HFFc6 (cell line): ENCODE data around the gene IFT122. TPM values are rescaled to one million over a fixed set of nuclear protein-coding genes. Genes with fewer than 3 reads are reported as not detected.

Experiments
- DNase-seq: peaks from one replicate; pipeline ENCODE4 v3.0.0-alpha.2; 2018
- H3K27ac Mint-ChIP-seq: 2 replicates; pipeline ENCODE4 v1.8.0; 2020; ENCODE audit warnings: mild to moderate bottlenecking, mixed read lengths
- H3K27me3 Mint-ChIP-seq: 2 replicates; pipeline ENCODE4 v1.8.0; 2021; ENCODE audit warnings: mild to moderate bottlenecking, moderate library complexity, mixed read lengths; ENCODE audit not compliant: insufficient read depth
- H3K36me3 Mint-ChIP-seq: 2 replicates; pipeline ENCODE4 v1.8.0; 2021; ENCODE audit warnings: low read depth, mixed read lengths
- H3K4me1 Mint-ChIP-seq: 2 replicates; pipeline ENCODE4 v1.8.0; 2020; ENCODE audit warnings: low read depth, mixed read lengths
- H3K4me3 Mint-ChIP-seq: 2 replicates; pipeline ENCODE4 v1.8.0; 2020; ENCODE audit warnings: mild to moderate bottlenecking, moderate library complexity, mixed read lengths
- H3K9me3 Mint-ChIP-seq: 2 replicates; pipeline ENCODE4 v1.8.0; 2020; ENCODE audit warnings: mild to moderate bottlenecking, mixed read lengths
- CTCF ChIP-seq: fragments of 200-600 bp; sonication (generic); IDR thresholded peaks from 2 replicates; pipeline ENCODE4 v1.5.0; 2021; ENCODE audit warnings: antibody characterized with exemption, mild to moderate bottlenecking
- total RNA-seq, 6 experiments: library from RNA; stranded (reverse); fragmentation: NEBNext Ultra II Directional; extraction: Animal tissue kit (Norgen Biotek cat#: 25700); gene quantifications; 2 replicates in 1 of 6; 3 replicates in 5 of 6; pipeline ENCODE4 v1.2.3, GENCODE V29; 2021

The IFT122 gene
- total RNA-seq, 6 experiments from 2014 or later: 12.2 to 18.8 (median 18.2) TPM

GRCh38 chr3:129548104-129548965 lies 108.3 kb downstream of the IFT122 start:
- peaks cover 22% of the 10 kb centered on the region for H3K4me1 Mint-ChIP-seq
- no peak for DNase-seq
- no peak overlapping the region for H3K4me3 Mint-ChIP-seq
- H3K36me3 Mint-ChIP-seq: no peaks in the 10 kb centered on the region
- TF ChIP-seq CTCF: no peak
- no peaks in the 10 kb centered on the region for H3K9me3 Mint-ChIP-seq
- H3K27me3 Mint-ChIP-seq: peaks cover 7% of the 10 kb centered on the region
- H3K27ac Mint-ChIP-seq: no peak overlapping the region

GRCh38 chr3:129549006-129549800 lies 109.2 kb downstream of the IFT122 start:
- H3K4me1 Mint-ChIP-seq: peaks cover 25% of the 10 kb centered on the region
- TF ChIP-seq CTCF: no peak
- H3K4me3 Mint-ChIP-seq: no peak overlapping the region
- H3K27me3 Mint-ChIP-seq: peaks cover 4% of the 10 kb centered on the region
- H3K27ac Mint-ChIP-seq: peak overlapping the region; percentile 50
- H3K36me3 Mint-ChIP-seq: no peaks in the 10 kb centered on the region
- no peaks in the 10 kb centered on the region for H3K9me3 Mint-ChIP-seq
- peak; percentile 71 for DNase-seq

- Mint-ChIP-seq H3K36me3 (no peaks in the 10 kb centered on the region), H3K9me3 (no peaks in the 10 kb centered on the region), H3K27me3 (peaks cover 4% of the 10 kb centered on the region), H3K4me1 (peaks cover 31% of the 10 kb centered on the region), H3K4me3 (no peak overlapping the region), H3K27ac (peak overlapping the region; percentile 50)
- no peak for TF ChIP-seq CTCF
- no peak for DNase-seq
These were observed 109.8 kb downstream of the IFT122 start for GRCh38 chr3:129549805-129550204.

- peaks cover 7% of the 10 kb centered on the region; the same call in 1 of the 2 replicates for H3K36me3 Mint-ChIP-seq
- H3K9me3 Mint-ChIP-seq: no peaks in the 10 kb centered on the region
- TF ChIP-seq CTCF: no peak
- H3K4me1 Mint-ChIP-seq: peaks cover 38% of the 10 kb centered on the region
- no peak overlapping the region for H3K27ac Mint-ChIP-seq
- H3K4me3 Mint-ChIP-seq: no peak overlapping the region
- H3K27me3 Mint-ChIP-seq: peaks cover 4% of the 10 kb centered on the region
- DNase-seq: no peak
These were observed 112.4 kb downstream of the IFT122 start for GRCh38 chr3:129552287-129553050.

GRCh38 chr3:129553171-129553570 lies 113.1 kb downstream of the IFT122 start:
- no peak for DNase-seq
- Mint-ChIP-seq H3K27ac (no peak overlapping the region), H3K9me3 (no peaks in the 10 kb centered on the region), H3K4me3 (no peak overlapping the region), H3K27me3 (peaks cover 9% of the 10 kb centered on the region), H3K36me3 (peaks cover 14% of the 10 kb centered on the region), H3K4me1 (peaks cover 45% of the 10 kb centered on the region)
- no peak for TF ChIP-seq CTCF
